HG02870 (cell line): Measurements from ENCODE around the gene KDM2B.
A peak's percentile ranks its signal among the peaks of the same experiment; 100 is the strongest.

ENCODE experiments used
- ATAC-seq: cut with Tn5 transposase; IDR thresholded peaks from one replicate; pipeline ENCODE4 v1.9.1; 2021; ENCODE audit warnings: mild to moderate bottlenecking, moderate library complexity; ENCODE audit not compliant: unreplicated experiment

KDM2B gene

GRCh38 chr12:121466794-121467637 is 113.8 kb downstream of the KDM2B start:
- peak; percentile 85 for ATAC-seq

GRCh38 chr12:121465921-121466793 is 114.7 kb downstream of the KDM2B start:
- ATAC-seq = peak; percentile 7

- ATAC-seq = no peak
Measured at GRCh38 chr12:121464331-121464730, 116.5 kb downstream of the KDM2B start.

GRCh38 chr12:121461048-121461447 is 119.8 kb downstream of the KDM2B start:
- ATAC-seq = no peak

- no peak for ATAC-seq
Measured at GRCh38 chr12:121456551-121456950, 124.3 kb downstream of the KDM2B start.

DNA sequence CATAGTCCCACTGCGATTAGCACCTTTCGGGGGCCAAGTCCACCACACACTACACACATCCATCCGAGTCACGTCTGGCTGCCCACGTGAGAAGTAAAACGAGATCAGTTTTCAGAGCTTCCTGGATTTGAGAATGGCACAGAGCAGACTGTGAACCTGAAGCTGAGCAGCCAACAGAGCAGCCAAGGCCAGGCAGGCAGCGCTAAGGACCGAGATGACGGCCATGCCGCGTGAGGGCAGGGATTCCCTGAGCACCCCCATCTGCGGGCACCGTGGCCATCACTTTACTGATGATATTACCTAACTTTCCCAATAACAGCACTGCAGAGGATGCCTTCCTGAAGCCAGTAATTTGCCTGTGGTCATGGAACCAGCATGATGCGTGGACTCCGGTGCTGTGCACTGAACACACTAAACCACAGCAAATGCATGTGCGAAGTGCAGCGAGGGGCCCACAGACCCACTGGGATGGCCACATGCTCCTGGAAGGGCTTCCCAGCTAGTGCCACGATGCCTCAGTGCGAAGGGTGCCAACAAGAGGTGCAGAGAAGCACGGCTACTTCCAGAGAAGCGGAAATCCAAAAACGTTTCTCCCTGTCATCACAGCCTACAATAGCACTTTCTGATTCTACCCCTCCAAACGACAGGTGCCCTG is 124.9 kb downstream of the KDM2B start:
- ATAC-seq = no peak

DNA sequence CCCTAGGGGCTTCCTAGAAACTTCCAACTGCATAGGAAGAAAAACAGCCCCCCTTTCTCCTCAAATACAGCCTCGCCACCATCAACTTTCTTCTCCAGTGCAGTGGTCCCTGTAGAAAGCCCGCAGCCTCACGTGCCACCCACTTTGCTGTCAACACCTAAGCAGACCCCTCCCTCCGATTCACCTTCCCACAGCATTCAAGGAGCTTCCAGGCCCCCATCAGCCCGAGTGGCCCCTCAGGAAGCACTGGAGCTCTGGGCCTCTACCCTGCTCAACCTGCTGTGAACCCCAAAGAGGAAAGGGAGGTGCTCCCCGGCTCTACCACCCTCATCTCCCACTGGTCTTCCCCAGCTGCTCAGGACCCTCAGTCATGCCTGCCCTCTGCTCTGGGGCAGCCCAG is 125.9 kb downstream of the KDM2B start:
- ATAC-seq = no peak

- no peak for ATAC-seq
Measured at GRCh38 chr12:121453629-121454028, 127.2 kb downstream of the KDM2B start.

GRCh38 chr12:121452985-121453360 is 127.8 kb downstream of the KDM2B start:
- ATAC-seq = no peak

- ATAC-seq = no peak
Measured at GRCh38 chr12:121452340-121452984, 128.4 kb downstream of the KDM2B start.

DNA sequence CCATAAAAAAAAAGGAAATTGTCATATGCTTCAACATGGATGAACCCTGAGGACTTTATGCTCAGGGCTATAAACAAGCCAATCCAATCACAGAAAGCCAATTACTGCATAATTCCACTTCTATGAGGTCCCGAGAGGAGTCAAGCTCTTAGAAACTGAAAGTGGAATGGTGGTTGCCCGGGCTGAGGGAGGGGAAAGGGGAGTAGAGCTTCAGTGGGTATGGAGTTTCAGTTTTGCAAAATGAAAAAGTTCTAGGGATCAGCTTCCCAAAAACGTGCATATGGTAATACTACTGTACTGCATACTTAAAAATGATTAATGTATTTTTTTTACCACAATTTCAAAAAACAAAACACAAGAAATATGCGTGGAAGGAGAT is 128.9 kb downstream of the KDM2B start:
- no peak for ATAC-seq

- no peak for ATAC-seq
Measured at GRCh38 chr12:121448771-121449315, 132.0 kb downstream of the KDM2B start.

GRCh38 chr12:121446750-121447149 is 134.1 kb downstream of the KDM2B start:
- ATAC-seq = no peak

- no peak for ATAC-seq
Measured at GRCh38 chr12:121444842-121445202, 136.0 kb downstream of the KDM2B start.

DNA sequence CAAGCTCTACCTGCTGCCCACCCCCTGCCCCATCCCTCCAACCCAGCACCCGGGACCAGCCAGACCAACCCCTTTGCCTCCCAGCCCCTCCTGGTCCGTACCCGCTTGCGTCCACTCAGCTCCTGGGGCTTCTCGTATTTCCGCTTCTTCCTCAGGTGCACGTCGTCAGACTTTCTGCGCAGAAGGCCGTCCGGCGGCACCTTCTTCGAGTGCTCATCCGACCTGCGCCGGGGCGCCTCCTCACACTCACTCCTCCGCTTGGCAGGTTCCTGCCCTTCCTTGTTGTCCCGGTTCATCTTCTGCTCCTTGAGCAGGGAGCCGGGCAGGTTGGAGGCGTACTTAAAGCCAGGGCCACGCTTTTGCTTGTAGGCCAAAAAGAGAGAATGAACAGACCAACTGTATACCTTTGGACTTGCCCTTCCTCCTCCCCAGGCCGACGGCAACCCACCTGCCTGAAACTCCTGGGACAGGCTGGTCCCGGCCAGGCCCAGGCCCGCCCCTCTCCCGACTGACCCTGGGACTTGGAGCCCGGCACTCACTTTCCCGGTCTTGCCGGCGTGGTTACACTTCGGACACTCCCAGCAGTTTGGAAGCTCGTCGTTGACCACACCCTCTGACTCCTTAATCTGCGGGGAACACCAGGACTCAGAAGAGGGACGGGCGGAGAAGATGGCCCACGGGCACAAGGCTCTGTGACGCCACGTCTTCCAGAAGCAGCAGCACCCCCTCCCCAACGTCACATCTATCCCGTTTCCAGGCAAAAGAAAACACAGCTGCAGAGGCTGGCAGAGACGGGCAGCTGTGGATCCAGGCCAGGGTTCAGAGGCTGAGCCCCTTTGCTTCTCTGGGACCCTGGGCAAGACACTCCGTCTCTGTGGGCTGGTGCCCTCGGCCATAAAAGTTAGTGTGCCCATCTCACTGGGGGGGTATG is 136.6 kb downstream of the KDM2B start:
- ATAC-seq = no peak

DNA sequence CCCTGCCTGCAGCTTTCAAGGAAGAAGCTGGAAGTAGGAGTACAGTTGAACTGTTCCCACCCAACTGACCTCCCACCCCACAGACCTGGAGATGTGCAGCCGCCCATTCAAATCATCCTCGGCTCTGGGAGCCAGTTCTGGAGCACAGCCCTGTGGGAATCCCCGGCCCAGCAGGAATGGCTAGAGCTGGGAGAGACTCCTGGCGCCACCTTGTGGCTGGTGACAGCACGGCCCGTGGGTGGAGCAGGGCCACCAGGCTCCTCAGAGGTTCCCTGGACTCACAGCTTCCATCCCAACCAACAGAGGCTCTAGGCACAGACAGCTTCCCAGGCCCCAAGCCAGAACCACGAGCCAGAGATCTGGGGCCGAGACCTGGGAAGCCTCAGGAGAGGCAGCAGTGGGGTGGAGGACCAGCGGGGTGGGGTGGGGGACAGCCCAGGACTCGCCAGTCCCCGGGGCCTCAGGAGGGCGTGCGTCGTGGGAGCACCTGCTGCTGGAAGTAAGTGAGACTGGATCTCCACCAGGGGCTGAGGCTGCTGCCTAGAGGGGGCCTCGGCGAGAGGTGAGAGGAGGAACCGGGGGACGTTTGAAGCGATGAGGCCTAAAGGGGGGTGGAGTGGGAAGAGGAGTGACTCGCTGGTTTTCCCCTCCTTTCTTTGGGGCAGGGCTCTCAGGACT is 137.5 kb downstream of the KDM2B start:
- ATAC-seq = no peak

- ATAC-seq = no peak
Measured at GRCh38 chr12:121442028-121442948, 138.5 kb downstream of the KDM2B start.

GRCh38 chr12:121441555-121441954 is 139.3 kb downstream of the KDM2B start:
- no peak for ATAC-seq
